ENCODE results near the gene MYLK4. TPM values are rescaled to one million over a fixed set of nuclear protein-coding genes. Genes with fewer than 3 reads are reported as not detected.

Gene MYLK4
- total RNA-seq, 1 donor, result 0.72 TPM

GRCh38 chr6:2655844-2656433, 94.8 kb downstream of the MYLK4 start:
- DNase-seq (ENCODE audit: low read depth), result no peak
- TF ChIP-seq CTCF (IDR thresholded peaks at IDR 0.05; ENCODE audit: insufficient read depth, low read length), result no peak
- H3K4me3 ChIP-seq (ENCODE audit: low read depth, low read length), result no peak overlapping the region

- no peak overlapping the region for H3K4me3 ChIP-seq (ENCODE audit: low read depth, low read length)
- TF ChIP-seq CTCF (IDR thresholded peaks at IDR 0.05; ENCODE audit: insufficient read depth, low read length), result no peak
- DNase-seq (ENCODE audit: low read depth), result no peak
Measured at GRCh38 chr6:2653369-2654032, 97.2 kb downstream of the MYLK4 start.

- no peak overlapping the region for H3K4me3 ChIP-seq (ENCODE audit: low read depth, low read length)
- DNase-seq (ENCODE audit: low read depth), result no peak
- TF ChIP-seq CTCF (IDR thresholded peaks at IDR 0.05; ENCODE audit: insufficient read depth, low read length), result no peak
Measured at GRCh38 chr6:2652611-2653010, 98.1 kb downstream of the MYLK4 start.

GRCh38 chr6:2651961-2652360, 98.8 kb downstream of the MYLK4 start:
- no peak overlapping the region for H3K4me3 ChIP-seq (ENCODE audit: low read depth, low read length)
- no peak for DNase-seq (ENCODE audit: low read depth)
- TF ChIP-seq CTCF (IDR thresholded peaks at IDR 0.05; ENCODE audit: insufficient read depth, low read length), result no peak

- no peak for DNase-seq (ENCODE audit: low read depth)
- no peak for TF ChIP-seq CTCF (IDR thresholded peaks at IDR 0.05; ENCODE audit: insufficient read depth, low read length)
- H3K4me3 ChIP-seq (ENCODE audit: low read depth, low read length), result no peak overlapping the region
Measured at GRCh38 chr6:2651536-2651935, 99.2 kb downstream of the MYLK4 start.

GRCh38 chr6:2646346-2646745, 104.4 kb downstream of the MYLK4 start:
- no peak overlapping the region for H3K4me3 ChIP-seq (ENCODE audit: low read depth, low read length)
- TF ChIP-seq CTCF (IDR thresholded peaks at IDR 0.05; ENCODE audit: insufficient read depth, low read length), result no peak
- no peak for DNase-seq (ENCODE audit: low read depth)

Data from fibroblast of the aortic adventitia (primary cell).